ENCODE measurements around the gene PTGES3L.
"Not testable (repeated sequence)": the region's sequence is repeated elsewhere in the genome, so short reads cannot be mapped to it uniquely, and the experiment has no call there.

PTGES3L gene

DNA sequence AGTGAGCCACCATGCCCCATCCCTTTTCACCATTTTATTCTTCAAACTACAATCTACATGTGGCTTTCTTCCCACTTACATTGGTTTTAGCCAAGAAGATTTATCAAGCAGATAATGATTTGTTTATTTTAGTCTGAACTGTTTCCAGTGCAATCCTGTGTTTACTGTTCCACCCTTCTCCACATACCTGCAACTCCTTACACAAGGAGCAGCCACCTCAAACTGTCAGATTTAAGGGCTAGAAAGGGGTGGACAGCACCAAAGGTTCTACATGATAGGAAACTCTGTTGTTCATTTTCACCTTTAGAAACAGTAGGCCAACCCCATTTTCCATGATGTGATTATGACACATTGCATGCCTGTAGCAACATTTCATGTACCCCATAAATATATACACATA lies 2.4 kb upstream of the PTGES3L start:
- no peak for DNase-seq (ENCODE audit: low read depth in 3 of 3, low spot score in 1 of 3)

DNA sequence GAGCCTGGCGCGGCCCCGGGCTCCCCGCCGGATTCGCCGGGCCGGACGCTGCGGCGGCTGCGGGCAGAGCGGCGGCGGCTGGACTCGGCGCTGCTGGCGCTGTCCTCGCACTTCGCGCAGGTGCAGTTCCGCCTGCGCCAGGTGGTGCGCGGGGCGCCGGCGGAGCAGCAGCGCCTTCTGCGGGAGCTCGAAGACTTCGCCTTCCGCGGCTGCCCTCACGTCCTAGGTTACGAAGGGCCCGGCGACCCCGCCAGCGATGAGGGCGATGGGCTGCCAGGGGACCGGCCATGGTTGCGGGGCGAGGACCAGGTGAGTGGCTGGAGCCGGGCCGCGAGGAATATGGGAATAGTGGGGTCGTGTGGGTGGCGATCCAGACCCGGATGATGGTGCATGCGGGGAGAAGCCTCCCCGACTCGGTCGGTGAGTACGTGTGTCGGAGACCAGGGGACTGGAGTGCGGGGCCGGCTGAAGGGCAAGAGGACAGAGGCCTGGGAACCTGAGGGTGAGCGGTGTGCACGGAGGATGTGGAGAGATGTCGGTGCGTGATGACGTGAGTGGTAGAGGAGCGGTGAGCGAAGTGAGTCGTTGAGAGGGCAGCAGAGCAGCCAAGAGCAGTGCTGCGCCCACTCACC lies 1.0 kb upstream of the PTGES3L start:
- peak in 1 of 3 donors; percentile 37 for DNase-seq (ENCODE audit: low read depth in 3 of 3, low spot score in 1 of 3)

DNA sequence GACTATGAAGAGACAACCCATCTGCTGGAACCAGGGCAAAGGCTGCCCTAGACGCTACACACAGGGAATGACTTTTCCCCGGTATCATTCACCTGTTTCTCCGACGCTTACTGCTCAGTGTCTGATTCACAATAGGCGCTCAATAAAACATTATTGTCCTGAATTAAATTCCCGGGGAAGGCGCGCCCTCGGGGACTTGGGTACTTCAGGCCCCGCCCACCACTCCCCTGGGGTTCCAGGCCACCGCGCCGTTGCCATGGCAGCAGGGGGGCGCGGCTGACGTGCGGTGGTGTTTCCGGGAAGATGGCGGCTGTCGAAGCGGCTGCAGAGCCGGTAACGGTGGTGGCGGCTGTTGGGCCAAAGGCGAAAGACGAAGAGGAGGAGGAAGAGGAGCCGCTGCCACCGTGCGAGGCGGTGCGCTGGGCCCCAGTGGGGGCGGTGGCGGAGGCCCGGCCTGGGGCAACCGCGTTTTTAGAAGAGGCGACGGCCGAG lies 440 bp upstream of the PTGES3L start, which contains the start of gene RUNDC1:
Gene RUNDC1 (plus strand): TSS at position 292 of the 492 bp plus-strand sequence. CDS start 12 bp downstream, at position 304.
- peak; percentile 76 to 88 (median 79) for DNase-seq (ENCODE audit: low read depth in 3 of 3, low spot score in 1 of 3)

DNA sequence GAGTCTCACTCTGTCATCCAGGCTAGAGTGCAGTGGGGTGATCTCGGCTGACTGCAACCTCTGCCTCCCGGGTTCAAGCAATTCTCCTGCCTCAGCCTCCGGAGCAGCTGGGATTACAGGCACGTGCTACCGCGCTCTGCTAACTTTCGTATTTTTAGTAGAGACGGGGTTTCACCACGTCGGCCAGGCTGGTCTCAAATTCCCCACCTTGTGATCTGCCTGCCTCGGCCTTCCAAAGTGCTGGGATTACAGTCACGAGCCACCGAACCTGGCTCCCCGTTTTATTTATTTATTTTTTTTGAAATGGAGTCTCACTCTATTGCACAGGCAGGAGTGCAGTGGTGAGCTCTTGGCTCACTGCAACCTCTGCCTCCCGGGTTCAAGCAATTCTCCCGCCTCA lies 4.2 kb downstream of the PTGES3L start:
- not testable (repeated sequence) for DNase-seq (ENCODE audit: low read depth in 3 of 3, low spot score in 1 of 3)

DNA sequence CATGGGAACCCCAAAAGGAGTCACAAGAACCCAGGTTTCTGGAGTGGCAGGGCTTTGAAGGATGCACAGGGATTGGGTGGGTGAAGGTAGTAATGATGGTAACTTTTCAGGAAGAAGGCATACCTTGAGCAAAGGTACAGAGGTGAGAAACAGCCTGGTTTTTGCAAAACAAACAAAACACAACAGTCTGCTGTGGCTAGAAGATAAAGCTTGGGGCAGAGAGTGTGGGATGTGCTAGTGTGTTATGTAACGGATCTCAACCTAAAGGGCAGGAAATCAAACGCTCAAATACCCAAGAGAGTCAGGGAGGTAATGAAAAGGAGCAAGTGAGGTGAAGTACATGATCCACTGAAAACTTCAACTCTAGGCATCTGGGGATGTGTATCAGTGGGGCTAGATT lies 4.6 kb downstream of the PTGES3L start:
- no peak for DNase-seq (ENCODE audit: low read depth in 3 of 3, low spot score in 1 of 3)

DNA sequence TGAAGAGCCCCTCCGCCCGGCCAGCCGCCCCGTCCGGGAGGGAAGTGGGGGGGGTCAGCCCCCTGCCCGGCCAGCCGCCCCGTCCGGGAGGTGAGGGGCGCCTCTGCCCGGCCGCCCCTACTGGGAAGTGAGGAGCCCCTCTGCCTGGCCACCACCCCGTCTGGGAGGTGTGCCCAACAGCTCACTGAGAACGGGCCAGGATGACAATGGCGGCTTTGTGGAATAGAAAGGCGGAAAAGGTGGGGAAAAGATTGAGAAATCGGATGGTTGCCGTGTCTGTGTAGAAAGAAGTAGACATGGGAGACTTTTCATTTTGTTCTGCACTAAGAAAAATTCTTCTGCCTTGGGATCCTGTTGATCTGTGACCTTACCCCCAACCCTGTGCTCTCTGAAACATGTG lies 6.6 kb downstream of the PTGES3L start:
- not testable (repeated sequence) for DNase-seq (ENCODE audit: low read depth in 3 of 3, low spot score in 1 of 3)

DNA sequence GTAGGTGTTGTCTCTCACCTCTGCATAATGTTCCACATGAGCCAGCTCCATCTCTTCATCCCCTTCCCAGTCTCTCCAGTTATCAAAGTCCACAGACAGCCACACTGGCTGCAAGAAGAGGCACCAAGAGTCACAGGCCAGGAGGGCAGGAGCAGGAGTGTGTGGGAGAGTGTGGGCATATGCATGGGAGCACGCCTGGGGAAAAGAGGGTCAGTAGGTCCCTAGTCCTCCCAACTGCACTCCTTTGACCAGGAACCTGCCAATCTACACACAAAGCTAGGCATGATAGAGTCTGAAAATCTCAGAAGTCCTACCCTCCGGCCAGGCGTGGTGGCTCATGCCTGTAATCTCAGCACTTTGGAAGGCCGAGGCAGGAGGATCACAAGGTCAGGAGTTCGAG lies 8.3 kb downstream of the PTGES3L start:
- no peak for DNase-seq (ENCODE audit: low read depth in 3 of 3, low spot score in 1 of 3)

DNA sequence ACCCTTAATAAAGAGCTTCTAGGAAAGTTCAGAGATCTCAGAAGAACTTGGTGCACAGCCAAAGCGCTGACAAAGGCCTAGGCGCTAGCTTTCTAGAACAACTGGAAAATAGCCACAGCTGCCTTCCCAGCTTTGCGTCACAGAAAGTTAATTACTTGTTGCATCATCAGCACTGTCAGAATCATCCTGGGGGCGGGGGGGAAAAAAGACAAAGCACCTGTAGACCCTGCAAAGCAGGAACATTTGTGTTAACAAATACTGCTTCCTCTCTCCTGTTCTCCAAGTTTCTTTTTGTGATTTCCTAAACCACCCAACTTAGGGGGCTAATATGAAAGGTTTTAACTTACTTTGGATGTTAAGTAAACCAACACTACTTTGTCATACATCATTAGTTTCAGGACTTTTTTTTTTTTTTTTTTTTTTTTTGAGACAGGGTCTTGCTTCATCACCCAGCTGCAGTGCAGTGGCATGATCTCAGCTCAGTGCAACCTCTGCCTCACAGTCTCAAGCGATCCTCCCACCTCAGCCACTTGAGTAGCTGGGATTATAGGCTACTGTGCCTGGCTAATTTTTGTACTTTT lies 10.8 kb downstream of the PTGES3L start:
- no peak for DNase-seq (ENCODE audit: low read depth in 3 of 3, low spot score in 1 of 3)

DNA sequence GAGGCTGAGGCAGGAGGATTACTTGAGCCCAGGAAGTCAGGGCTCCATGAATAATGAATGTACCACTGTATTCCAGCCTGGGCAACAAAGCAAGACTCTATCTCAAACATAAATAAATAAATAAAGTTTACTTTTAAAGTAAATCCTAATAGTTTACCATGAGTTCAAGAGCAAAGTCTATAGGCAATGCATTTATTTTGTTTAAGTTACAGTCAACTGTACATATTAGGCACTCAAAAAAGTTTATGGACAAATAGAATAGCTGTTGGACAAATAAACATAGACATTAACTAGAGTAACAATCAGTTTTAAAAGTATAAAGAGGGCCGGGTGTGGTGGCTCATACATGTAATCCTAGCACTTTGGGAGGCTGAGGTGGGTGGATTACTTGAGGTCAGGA lies 12.0 kb downstream of the PTGES3L start:
- DNase-seq (ENCODE audit: low read depth in 3 of 3, low spot score in 1 of 3), result no peak

DNA sequence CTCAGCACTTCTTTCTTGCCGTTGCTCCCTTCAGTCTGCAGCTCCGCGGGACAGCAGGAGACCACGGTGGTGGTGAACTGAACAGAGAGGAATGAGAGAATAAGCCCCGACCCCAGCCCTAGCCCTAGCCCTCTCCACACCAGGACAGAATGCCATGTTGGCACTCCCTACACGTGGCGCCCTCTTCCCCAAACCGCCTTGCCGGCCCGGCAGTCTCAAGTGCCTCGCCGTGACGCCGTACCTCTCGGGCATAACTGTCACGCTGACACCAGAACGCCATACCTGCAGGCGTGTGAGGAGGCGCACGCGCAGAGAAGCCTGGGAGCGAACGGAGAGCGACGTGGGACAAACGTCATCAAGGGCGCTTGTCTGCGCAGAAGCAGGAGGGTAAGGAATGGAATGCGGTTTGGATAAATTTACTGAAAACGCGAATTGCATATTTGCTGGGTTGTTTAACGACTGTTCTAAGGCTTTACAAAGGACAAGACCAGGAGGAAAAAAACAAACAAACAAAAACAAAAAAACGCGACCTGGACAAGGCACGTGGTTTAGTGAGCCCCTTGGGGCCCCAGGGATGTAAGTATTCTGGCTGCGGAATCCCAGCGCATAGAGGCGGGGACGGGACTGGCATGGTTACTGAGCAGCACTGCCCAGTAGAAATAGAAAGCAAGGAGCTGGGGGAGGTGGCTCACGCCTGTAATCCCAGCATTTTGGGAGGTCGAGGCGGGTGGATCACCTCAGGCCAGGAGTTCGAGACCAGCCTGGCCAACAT lies 15.5 kb downstream of the PTGES3L start, which contains the start of gene AARSD1:
Gene AARSD1 (minus strand): TSS at position 294 of the 772 bp plus-strand sequence. CDS start 14 bp downstream, at position 280.
- peak; percentile 73 to 79 (median 78) for DNase-seq (ENCODE audit: low read depth in 3 of 3, low spot score in 1 of 3)

DNA sequence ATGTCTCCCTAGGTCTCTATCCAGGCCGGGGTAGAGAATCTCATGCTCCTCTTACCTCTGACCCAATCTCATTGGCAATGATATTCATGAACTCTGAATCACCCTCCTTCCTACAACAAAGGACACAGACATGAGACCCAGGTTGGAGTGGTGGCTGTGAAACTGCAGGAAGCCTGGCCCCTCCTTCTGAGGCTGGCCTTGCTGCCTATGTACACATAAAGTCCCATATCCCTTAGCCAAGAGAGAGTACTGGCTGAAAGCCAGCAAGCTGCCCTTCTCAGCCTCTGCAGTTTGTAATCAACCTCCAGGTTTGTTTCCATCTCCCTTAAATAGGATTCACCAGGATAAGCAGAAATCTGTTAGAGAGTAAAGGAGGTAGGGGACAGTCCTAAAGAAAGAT lies 26.2 kb downstream of the PTGES3L start:
- no peak for DNase-seq (ENCODE audit: low read depth in 3 of 3, low spot score in 1 of 3)

DNA sequence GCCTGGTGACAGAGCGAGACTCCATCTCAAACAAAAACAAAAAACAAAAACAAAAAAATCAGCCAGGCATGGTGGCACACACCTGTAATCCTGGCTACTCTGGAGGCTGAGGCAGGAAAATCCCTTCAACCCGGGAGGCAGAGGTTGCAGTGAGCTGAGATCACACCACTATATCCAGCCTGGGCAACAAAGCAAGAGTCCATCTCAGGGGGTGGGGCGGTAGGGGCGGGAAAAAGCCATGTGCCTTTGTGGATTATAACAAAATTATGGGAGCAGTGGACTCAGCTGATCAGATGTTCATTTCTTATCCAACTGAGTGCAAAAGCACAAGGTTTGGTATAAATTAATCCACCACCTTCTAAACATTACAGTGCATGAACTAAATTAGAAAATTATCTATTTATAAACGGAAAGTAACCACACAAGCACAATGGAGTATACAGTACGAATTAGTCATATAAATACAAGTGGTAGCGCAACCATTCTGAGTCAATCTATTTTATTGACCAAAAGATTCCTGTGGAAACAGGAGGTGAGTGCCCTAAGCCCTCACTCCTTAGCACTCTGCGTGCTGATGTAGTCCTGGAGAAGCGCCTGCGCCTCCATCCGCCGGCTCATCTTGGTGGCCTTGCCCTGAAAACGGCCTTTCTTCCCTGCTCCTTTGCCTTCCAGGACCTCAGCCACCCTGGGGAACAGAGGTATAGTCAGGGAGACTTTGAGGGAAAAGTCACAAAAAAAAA lies 29.7 kb downstream of the PTGES3L start:
- no peak for DNase-seq (ENCODE audit: low read depth in 3 of 3, low spot score in 1 of 3)

DNA sequence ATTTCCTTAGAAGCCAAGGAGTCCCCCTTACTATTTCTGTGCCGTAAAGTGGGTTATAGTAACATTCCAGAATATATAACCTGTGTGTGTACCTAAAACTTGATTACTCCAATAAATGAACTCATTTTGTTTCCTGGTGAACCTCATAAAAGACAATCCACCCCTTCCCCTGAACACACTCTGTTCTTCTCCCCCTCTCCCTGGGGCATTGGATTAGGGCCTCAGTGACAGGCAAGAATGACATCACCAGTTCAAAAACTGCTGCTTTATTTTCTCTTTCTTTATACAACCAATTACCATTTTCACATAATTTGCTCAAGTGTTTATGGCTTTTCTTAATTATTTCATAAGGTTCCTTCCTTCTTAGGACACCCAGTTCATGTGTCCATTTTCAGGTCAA lies 33.1 kb downstream of the PTGES3L start:
- DNase-seq (ENCODE audit: low read depth in 3 of 3, low spot score in 1 of 3), result no peak

DNA sequence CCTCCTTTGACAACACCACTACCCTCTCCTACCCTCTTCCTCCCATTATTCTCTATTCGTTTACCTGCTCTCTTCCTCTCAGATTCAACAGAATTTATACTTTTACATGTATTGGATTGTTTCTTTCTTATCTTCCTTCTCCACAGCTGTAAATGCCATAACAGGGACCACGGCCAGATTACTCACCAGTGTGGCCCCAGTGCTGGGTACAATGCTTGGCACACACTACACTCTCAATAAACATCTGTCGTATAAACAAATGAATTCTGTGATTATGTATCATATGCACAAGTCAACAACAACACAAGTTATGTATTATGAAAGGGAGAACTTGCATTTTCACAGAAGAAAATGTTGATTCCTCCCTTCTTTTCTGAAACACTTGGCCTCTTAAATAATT lies 35.7 kb downstream of the PTGES3L start:
- DNase-seq (ENCODE audit: low read depth in 3 of 3, low spot score in 1 of 3), result no peak

DNA sequence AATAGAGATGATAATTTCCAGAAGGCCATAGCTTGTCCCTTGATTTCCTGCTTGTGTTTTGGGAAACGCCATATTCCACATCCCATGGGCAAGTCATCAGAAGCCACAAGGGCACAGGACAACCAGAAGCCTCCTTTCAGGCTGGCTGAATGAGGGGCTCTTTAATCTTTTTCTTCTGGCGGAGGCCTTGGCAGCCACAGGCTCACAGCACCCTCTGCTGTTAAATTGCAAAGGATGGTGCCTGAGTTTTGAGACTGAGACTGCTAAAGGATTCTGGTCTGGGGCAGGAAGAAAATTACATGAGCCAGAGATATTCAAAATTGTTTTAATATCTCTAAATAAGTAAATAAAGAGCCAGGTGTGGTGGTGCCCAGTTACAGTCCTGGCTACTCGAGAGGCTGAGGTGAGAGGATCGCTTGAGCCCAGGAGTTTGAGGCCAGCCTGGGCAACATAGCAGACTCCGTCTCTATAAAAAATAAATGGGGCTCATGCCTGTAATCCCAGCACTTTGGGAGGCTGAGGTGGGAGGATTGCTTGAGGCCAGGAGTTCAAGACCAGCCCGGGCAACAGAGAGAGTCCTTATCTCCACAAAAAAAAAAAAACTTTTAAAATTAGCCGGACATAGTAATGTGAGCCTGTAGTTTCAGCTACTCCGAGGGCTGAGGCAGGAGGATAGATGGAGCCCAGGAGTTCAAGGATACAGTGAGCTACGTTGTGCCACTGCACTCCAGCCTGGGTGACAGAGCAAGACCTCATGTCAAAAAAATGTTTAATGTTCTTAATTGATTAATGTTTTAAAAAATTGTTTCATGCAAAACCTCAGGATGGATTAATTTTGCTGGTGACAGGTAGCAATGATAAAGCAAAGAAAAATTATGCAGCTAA lies 41.9 kb downstream of the PTGES3L start:
- DNase-seq (ENCODE audit: low read depth in 3 of 3, low spot score in 1 of 3), result no peak

DNA sequence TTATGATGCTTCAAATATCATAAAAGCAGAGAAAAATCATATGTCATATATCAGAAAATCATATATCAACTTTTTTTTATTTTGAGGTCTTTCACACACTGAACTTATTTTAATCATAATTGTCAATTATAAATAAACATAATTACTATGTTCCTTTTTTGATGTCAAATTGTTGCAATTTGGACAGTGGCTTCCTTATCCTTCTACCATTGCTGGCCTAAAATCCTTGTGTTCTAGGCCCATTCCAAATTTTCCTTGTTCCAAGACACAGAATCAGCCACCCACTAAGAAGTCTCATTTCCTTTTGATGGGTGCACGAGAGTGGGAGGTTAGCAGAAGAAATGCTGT lies 50.4 kb downstream of the PTGES3L start:
- DNase-seq (ENCODE audit: low read depth in 3 of 3, low spot score in 1 of 3), result no peak

DNA sequence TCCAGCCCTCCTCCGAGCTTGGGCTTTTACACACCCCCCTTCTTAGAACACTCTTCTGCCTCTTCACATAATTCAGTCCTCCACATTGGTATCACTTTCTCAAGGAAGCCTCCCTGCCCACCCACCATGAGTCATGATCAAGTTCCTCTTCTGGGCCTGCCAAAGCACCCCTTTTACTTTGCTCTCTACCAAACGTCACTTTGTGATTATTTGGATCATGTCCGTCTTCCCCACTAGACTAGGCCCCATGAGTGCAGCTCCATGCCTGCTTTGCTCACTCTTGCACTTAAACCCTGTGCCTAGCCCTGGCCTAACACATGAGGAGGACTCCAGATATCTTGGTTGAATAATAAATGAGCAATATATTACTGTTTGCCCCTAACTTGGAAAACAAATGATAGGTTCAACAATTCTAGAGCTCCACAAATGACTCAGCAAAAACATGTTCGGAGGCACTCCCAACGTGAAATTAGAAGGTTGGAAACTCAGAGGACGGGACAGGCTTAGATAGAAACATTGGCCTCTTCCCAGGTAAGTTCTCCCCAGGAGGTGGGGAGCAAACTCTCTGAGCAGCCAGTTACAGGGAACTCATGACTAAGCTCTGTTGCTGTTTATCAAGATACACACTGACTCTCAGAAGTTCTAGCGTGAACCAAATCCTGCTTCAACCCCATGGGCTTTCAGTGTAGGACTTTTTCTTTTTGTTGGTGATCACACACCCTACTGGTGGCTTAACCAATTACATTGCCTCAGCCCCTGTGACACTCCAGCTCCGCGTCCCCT lies 51.0 kb downstream of the PTGES3L start:
- DNase-seq (ENCODE audit: low read depth in 3 of 3, low spot score in 1 of 3), result no peak

DNA sequence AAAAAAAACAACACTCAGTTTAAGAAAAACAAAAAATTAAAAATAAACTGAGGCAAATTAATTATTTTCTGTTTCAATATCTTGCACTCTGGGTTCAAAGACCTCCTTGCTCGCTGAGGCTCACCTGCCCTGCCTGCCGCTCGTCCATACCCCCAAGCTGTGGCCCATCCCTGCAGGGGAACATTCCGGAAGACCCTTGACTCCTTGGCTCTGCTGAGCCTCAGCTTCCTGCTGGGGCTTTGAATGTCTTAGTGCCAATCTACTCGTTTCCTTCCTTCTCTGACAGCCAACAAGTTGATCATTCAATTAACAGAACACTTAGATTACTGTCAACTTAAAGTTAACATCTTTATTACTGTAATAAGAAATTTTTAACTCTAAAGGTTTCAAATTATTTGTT lies 55.0 kb downstream of the PTGES3L start:
- no peak for DNase-seq (ENCODE audit: low read depth in 3 of 3, low spot score in 1 of 3)

DNA sequence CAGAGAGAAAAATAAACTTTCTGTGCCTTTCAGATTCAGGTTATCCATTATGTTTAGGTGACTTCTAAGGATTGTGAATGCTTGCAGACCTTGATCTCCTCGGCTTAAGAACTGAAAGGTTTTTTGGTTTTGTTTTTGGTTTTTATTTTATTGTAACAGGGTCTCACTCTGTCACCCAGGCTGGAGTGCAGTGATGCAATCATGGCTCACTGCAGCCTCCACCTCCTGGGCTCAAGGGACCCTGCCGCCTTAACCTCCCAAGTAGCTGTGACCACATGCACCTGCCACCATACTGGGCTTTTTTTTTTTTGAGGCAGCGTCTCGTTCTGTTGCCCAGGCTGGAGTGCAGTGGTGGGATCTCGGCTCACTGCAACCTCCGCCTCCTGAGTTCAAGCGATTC lies 56.4 kb downstream of the PTGES3L start:
- DNase-seq (ENCODE audit: low read depth in 3 of 3, low spot score in 1 of 3), result not testable (repeated sequence)

DNA sequence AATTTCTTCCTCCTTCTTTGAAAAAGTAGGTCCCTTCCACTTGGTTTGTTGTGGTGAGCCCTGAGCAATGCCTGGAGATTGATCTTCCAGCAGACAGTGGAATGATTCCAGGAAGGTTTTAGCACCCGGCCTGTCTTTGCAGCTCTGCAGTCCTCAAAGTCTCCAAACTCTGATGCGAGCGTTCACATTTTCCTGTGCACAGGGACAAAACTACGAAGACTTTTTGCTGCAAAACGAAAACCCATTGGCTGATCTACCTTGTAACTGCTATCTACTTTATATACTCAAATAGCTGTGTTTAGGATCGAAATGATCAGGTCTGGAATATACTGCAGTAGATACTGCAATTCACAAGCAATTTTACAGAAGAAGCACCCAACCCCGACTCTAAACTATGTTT lies 57.6 kb downstream of the PTGES3L start:
- no peak for DNase-seq (ENCODE audit: low read depth in 3 of 3, low spot score in 1 of 3)
